Ishikawa (cell line): ENCODE measurements around the gene TARBP1.

Experiments used
- CREB1 ChIP-seq: IDR thresholded peaks from 2 replicates; pipeline ENCODE4 v1.6.1; 2012; ENCODE audit warnings: low read depth
- EP300 ChIP-seq: IDR thresholded peaks from 2 replicates; pipeline ENCODE4 v1.6.1; 2012; ENCODE audit warnings: borderline replicate concordance
- FOXM1 ChIP-seq: IDR thresholded peaks from 2 replicates; pipeline ENCODE4 v1.6.1; 2012; ENCODE audit warnings: low read depth, borderline replicate concordance
- MAX ChIP-seq: IDR thresholded peaks from 2 replicates; pipeline ENCODE4 v1.6.1; 2012
- RAD21 ChIP-seq: IDR thresholded peaks from 2 replicates; pipeline ENCODE4 v1.6.1; 2012; ENCODE audit warnings: low read depth
- REST ChIP-seq: IDR thresholded peaks from 2 replicates; pipeline ENCODE4 v1.6.1; 2012; ENCODE audit warnings: low read depth, mild to moderate bottlenecking
- TCF12 ChIP-seq: IDR thresholded peaks from 2 replicates; pipeline ENCODE4 v1.6.1; 2012; ENCODE audit warnings: low read depth
- TEAD4 ChIP-seq: IDR thresholded peaks from 2 replicates; pipeline ENCODE4 v1.6.1; 2012
- USF1 ChIP-seq: IDR thresholded peaks from 2 replicates; pipeline ENCODE4 v1.6.1; 2012

- TF ChIP-seq CREB1 (no peak), USF1 (no peak), EP300 (no peak), REST (no peak), TEAD4 (no peak), MAX (no peak), RAD21 (no peak), TCF12 (no peak), FOXM1 (no peak)
Measured at GRCh38 chr1:234521836-234522235, 42.9 kb upstream of the TARBP1 start.
